ENCODE measurements around the gene TMEM167A.

Gene TMEM167A, protein sequence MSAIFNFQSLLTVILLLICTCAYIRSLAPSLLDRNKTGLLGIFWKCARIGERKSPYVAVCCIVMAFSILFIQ

DNA sequence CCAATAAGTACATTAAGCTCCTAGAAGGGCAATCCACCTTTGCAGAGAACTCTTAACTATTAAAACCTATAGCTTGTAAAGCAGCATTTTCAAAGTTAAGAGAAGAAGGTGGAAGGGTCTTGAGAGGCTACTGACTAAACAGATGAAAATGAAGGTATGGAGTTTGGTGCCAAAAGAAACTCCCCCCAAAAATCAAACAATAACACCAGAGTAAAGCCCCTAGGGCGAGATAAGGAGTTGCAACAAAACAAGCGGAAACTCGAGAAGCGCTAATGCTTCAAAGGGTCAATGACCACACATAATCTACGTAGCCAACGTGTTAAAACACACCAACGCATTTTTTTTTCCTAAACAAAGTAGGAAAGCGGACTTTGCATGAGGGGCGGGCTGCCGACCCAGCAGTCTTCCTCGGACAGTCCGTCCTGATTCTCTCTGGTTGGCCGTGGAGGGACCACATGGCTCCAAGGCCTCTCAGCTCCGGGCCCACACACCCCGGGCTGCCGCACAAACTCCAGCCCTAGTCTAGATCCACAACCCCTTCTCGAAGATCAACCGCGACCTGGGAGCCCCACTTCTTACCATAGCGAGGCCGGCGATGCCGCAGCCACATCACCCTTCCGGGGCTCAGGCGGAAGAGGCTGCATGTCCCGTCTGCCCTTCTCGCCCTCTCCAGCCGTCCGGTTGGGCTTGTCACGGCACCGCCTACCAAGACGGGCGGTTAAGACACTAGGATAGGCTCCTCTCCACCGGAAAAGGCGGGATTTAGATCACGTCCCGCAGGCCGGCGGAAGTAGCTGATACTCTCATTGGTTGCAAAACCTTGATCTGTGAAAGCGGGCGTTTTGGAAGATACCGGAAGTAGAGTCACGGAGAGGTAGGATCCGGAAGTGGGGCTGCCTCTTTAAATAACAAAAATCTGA lies at the start of gene TMEM167A, which contains the start of gene XRCC4:
TSS of gene TMEM167A (minus strand) at position 653 of the 920 bp plus-strand sequence. CDS start at position 582, 71 bp downstream.
TSS of gene XRCC4 (plus strand) at position 806 of the 920 bp plus-strand sequence. CDS start 27,373 bp downstream, outside the sequence.
- TF ChIP-seq, protein P1, sequence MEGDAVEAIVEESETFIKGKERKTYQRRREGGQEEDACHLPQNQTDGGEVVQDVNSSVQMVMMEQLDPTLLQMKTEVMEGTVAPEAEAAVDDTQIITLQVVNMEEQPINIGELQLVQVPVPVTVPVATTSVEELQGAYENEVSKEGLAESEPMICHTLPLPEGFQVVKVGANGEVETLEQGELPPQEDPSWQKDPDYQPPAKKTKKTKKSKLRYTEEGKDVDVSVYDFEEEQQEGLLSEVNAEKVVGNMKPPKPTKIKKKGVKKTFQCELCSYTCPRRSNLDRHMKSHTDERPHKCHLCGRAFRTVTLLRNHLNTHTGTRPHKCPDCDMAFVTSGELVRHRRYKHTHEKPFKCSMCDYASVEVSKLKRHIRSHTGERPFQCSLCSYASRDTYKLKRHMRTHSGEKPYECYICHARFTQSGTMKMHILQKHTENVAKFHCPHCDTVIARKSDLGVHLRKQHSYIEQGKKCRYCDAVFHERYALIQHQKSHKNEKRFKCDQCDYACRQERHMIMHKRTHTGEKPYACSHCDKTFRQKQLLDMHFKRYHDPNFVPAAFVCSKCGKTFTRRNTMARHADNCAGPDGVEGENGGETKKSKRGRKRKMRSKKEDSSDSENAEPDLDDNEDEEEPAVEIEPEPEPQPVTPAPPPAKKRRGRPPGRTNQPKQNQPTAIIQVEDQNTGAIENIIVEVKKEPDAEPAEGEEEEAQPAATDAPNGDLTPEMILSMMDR (IDR thresholded peaks at IDR 0.05; ENCODE audit: low read depth, low read length), result no peak
- DNase-seq (ENCODE audit: low read depth, low spot score), result peak; percentile 99
- in situ Hi-C loops (cut with HindIII; ENCODE audit: low sequenced_read_pairs), result no loop called here
- peak within 1 kb of the TSS; percentile 98 for H3K4me3 ChIP-seq (ENCODE audit: low read depth, low read length)

DNA sequence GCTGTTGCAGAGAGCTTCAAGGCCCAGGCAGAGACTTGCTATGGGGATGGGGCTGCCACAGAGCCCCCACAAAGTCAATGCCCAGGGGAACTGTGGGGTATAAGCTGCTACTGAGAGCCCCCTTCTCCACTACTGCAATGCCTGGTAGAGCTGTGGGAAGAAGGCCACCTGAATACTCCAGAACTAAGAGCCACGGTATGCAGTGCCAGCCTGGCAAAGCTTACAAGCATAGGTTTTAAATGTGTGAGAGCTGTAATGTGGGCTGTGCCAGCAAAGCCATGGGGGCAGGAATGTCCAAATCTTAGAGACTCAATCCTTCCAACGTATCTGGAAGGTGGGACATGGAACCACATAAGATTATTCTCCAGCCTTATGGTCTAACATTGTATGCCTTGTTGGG lies 49.3 kb upstream of the TMEM167A start:
- TF ChIP-seq, protein P1 (IDR thresholded peaks at IDR 0.05; ENCODE audit: low read depth, low read length), result no peak
- DNase-seq (ENCODE audit: low read depth, low spot score), result no peak
- H3K4me3 ChIP-seq (ENCODE audit: low read depth, low read length), result no peak overlapping the region
- in situ Hi-C loops (cut with HindIII; ENCODE audit: low sequenced_read_pairs), result no loop called here

DNA sequence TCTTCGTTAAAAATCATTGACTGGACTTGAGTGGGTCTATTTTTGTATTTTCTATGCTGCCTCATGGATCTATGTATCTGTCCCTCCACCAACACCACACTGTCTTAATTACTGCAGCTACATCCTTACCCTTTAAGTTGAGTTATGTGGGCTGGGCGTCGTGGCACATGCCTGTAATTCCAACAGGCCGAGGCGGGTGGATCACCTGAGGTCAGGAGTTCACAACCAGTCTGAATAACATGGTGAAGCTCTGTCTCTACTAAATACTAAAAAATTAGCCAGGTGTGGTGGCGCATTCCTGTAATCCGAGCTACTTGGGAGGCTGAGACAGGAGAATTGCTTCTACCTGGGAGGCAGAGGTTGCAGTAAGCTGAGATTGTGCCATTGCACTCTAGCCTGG lies 48.4 kb upstream of the TMEM167A start:
- DNase-seq (ENCODE audit: low read depth, low spot score), result no peak
- TF ChIP-seq, protein P1 (IDR thresholded peaks at IDR 0.05; ENCODE audit: low read depth, low read length), result no peak
- no peak overlapping the region for H3K4me3 ChIP-seq (ENCODE audit: low read depth, low read length)
- in situ Hi-C loops (cut with HindIII; ENCODE audit: low sequenced_read_pairs), result no loop called here

DNA sequence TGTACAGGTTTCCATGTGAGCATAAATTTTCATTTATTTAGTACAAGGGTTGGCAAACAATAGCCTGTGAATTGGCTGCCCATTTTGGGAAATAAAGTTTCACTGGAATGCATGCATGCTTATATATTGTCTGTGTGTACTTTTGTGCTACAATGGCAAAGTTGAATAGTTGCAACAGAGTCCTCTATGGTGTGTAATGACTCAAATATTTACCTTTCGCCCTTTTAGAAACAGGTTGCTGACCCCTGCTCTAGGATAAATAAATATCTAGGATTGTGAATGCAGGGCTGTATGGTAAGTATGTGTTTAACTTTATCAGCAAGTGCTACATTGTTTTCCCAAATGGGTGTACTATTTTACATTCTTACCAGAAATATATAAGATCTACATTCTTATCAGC lies 47.4 kb upstream of the TMEM167A start:
- in situ Hi-C loops (cut with HindIII; ENCODE audit: low sequenced_read_pairs), result no loop called here
- no peak for DNase-seq (ENCODE audit: low read depth, low spot score)
- TF ChIP-seq, protein P1 (IDR thresholded peaks at IDR 0.05; ENCODE audit: low read depth, low read length), result no peak
- no peak overlapping the region for H3K4me3 ChIP-seq (ENCODE audit: low read depth, low read length)

DNA sequence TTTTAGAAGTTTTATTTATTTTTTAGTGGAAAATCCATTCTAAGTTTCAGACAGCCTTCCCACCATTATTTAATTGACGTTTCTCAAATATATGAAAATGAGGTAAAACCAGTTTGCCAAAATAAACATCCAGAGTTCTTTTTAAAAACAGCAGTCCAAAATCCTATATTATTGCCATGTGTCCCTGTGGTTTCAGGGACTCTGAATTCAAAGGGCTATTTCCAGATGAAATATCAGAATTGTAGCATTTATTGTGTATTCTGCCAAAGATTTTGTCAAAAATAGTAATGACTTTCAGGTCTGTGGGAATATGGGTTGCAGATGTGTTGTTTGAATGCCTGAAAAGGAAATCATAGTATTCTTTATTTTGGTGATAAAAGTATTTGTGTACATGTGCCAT lies 41.8 kb upstream of the TMEM167A start:
- H3K4me3 ChIP-seq (ENCODE audit: low read depth, low read length), result no peak overlapping the region
- in situ Hi-C loops (cut with HindIII; ENCODE audit: low sequenced_read_pairs), result no loop called here
- TF ChIP-seq, protein P1 (IDR thresholded peaks at IDR 0.05; ENCODE audit: low read depth, low read length), result no peak
- DNase-seq (ENCODE audit: low read depth, low spot score), result no peak

DNA sequence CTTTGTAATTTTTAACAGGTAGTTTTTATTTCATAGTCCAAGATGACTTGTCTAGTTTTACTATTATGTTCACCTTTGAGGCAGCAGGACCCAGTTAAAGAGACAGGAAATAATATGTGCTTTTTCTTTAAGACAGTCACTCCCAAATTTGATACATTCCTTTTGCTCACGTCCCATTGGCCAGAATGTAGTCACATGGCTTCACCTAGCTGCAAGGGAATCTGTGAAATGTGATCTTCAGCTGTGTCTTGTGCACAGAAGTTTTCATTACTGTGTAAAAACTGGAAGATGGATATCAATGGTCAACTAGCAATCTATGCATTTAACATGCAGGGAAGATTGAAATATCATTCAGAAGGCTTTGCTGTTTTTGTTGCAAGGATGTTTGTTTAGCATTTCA lies 41.3 kb upstream of the TMEM167A start:
- no peak overlapping the region for H3K4me3 ChIP-seq (ENCODE audit: low read depth, low read length)
- DNase-seq (ENCODE audit: low read depth, low spot score), result no peak
- in situ Hi-C loops (cut with HindIII; ENCODE audit: low sequenced_read_pairs), result no loop called here
- TF ChIP-seq, protein P1 (IDR thresholded peaks at IDR 0.05; ENCODE audit: low read depth, low read length), result no peak

Measured in astrocyte of the spinal cord (primary cell).